ENCODE results near the gene RPL29.

Gene RPL29

DNA sequence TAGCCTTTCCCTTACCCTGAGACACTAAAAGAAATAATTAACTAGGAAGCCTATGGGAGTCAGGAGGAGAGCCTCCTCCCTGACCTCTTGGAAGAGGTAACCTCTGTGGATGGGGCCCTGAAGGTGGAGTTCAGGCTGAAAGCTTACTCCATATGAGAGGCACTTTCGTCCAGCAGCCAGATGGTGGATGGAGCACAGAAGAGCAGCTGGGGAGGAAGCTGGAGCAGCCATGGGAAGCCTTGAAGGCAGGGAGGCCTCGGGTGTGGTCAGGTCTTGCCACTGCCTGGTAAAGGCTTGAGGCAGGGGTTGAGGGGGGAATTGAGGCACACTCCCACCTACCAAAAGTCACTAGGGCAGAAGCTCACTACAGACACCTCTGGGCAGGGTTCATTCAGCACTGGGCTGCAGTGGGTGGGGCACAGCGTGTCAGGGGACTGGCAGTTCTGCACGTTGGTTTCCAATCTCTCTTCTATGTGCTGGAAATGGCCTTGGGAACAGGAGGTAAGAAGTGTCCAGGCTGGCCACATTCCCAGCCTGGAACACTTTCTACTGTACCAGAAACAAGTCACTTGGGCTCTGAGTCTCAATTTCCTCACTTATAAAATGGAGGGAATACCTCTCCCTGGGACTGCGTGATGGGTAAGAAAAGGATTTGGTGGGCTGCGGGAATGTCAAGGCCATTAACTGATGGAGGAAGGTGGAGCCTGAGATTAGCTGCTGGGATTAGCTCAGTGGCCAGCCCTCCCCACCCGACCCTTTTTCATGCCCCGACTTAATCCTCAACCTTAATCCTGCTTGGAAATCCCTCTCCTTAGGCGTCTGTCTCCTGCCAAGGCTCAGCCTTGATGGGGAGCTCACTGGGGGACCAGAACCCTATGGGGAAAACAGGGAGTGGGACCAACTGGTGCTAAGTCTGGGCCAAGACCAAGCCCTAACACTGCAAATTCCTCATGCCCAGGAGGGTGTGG lies 33.8 kb downstream of the RPL29 start:
- DNase-seq, result no peak

- DNase-seq, result no peak
Observed at GRCh38 chr3:51961011-51961410, 34.7 kb downstream of the RPL29 start.

DNA sequence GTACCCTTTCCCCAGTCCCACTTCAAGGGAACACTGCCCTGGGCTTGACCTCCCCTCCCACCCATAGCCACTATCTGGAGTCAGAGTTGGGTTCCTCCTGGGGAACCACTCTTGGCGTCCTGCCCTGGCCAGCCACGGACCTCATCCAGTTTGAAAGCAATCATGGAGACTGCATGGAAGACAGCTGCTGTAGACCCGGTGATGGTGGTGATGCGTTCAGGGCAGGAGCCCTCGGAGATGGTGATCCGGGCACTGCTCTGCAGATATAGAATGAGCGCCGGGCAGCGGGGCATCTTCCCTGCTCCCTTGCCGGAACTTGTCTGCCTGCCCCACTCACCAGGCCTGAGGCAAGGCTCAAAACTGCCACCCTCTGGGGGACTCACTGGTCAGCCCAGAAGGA lies 35.3 kb downstream of the RPL29 start:
- DNase-seq, result no peak

DNA sequence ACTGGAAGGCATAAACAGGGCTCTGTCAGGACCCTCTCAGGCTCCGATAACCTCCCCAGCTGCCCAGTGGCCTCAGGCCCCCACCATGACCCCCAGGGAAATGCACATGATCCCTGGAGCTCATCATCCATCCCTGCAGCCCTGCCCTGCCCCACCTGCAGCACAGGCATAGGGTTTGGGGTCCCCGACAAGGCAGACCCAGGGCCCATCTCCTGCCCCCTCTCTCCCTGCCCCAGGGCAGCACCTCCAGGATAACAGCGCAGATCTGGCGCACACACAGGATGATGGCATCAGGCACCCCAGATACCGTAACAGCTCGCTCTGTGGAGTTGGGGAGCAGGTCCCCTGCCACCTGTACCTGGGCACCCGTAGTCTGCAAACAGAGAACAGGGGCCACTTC lies 36.0 kb downstream of the RPL29 start:
- DNase-seq, result no peak

DNA sequence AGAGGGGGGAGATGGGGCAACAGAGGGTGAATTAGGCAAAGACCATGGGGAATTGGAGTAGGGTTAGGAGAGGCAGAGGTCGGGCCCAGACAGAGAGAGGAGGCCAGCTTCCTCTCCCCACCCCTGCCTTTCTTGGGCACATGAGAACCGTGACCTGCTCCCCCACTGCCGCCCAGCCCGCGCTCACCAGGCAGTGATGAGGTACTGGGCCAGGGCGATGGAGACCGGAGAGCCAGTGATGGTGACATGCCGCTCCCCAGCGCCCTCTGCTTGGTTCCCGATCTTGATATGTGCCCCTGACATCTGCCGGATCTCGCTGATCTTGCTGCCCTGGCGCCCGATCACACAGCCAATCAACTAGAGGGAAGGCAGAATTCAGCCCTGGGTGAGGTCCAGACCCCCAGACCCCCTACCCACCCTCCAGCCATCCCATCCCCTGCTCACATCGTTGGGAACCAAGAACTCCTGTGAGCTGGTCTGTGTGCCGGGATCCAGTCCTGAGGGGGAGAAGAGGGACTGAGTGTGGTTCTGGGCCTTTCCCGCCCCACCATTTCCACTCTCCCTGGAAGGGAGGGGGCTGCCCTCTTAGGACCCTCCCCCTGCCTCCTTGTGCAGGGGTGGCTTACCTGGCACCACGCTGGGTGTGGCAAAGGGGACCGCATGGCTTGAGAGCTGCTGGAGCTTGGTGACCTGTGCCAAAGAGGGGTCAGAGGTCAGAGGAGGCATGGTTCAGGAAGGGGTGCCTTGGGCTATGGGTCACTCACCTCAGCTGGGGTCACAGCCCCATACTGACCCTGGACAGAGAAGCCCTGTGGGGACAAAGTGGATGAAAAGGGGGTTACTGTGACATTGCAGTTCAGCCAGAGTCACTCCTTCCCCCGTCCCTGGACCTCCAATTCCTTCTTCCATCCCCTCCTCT lies 36.8 kb downstream of the RPL29 start:
- DNase-seq, result no peak

- DNase-seq, result no peak
Observed at GRCh38 chr3:51957520-51958205, 38.0 kb downstream of the RPL29 start.

DNA sequence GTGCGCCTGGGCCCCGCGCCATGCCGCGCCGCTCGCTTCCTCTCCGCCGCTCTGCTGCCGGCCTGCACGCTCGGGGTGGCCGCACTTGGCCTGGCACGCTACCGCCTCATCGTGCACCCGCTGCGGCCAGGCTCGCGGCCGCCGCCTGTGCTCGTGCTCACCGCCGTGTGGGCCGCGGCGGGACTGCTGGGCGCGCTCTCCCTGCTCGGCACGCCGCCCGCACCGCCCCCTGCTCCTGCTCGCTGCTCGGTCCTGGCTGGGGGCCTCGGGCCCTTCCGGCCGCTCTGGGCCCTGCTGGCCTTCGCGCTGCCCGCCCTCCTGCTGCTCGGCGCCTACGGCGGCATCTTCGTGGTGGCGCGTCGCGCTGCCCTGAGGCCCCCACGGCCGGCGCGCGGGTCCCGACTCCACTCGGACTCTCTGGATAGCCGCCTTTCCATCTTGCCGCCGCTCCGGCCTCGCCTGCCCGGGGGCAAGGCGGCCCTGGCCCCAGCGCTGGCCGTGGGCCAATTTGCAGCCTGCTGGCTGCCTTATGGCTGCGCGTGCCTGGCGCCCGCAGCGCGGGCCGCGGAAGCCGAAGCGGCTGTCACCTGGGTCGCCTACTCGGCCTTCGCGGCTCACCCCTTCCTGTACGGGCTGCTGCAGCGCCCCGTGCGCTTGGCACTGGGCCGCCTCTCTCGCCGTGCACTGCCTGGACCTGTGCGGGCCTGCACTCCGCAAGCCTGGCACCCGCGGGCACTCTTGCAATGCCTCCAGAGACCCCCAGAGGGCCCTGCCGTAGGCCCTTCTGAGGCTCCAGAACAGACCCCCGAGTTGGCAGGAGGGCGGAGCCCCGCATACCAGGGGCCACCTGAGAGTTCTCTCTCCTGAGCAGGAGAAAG lies 39.6 kb downstream of the RPL29 start:
- no peak for DNase-seq

DNA sequence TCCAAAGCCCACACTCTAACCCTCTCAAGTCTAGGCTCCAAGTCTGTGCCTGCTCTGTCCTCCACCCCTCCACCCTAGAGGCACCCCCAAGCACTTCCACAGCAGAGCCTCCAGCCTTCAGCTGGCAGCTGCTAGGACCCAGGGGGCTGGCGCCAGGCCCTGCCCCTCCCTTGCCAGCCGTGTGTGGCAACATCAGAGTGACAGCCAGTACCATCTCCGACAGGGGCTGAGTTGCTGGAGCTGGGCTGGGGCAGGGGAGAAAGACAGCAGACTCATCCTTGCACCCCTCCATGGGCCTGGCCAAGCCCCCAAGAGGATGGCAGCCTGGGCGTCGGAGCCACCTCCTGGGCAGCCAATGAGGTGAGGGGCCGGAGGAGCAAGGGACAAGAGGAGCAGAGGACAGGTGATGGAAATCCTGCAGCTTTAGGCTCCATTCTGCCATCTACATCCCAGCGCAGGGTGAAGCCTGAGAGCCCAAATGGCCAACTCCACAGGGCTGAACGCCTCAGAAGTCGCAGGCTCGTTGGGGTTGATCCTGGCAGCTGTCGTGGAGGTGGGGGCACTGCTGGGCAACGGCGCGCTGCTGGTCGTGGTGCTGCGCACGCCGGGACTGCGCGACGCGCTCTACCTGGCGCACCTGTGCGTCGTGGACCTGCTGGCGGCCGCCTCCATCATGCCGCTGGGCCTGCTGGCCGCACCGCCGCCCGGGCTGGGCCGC lies 40.4 kb downstream of the RPL29 start, which contains the start of gene GPR62:
Gene GPR62 (plus strand): TSS at position 207 of the 718 bp plus-strand sequence. CDS start 272 bp downstream, at position 479.
- DNase-seq, result no peak

DNA sequence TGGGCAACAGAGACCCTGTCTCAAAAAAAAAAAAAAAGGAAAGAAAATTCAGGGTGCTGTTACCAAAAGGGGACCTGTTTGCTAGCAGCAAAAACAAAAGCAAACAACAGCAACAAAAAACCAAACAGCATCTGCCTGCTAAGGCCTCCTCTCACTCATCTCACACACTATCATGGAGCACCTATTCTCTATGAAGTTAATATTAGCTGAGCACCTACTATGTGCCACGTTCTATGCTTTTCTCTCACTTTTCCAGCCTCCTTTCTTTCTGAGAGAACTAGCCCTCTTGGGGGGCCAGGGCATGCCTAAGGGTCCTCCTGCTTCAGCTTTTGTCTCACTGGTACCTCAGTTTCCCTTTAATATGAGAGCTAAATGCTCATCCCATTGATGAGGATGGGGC lies 41.0 kb downstream of the RPL29 start:
- DNase-seq, result no peak

DNA sequence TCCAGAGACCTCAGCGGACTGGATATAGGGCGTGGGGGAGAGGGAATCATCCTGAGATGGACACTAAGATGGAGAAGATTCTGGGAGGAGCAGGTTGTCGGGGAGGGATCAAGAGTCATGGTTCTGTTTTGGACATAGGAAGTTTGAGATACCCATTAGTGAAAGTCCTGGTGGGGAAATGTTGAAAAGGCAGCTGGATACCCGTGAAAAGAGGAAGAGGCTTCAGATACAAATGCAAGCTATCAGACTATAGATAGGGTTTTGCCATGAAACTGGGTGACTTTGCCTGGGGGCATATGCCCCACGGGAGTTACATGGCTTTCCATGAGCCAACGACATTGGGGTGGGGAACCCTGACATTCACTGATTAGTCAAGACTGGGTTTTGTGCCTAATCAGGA lies 41.6 kb downstream of the RPL29 start:
- DNase-seq, result peak; percentile 82 to 86

DNA sequence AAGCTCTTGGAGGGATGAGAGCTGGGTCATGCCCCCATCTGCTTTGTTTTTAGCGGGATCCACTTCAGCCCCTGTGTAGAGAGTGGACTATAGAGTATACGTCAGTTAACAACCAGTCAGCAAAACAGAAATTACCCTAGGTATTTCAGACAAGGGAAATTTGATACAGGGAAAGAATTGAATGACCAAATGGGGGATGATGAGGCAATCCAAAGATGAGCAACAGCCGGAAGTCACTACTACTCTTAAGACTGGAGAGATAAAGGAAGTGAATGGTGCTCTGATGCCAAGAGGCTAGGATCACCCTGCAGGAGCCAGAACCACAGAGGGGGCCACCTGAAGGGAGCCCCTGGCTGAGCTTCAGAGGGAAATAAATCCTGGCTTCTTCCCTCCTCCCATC lies 42.2 kb downstream of the RPL29 start:
- DNase-seq, result peak; percentile 78 to 80

- DNase-seq, result no peak
Observed at GRCh38 chr3:51950899-51951298, 44.8 kb downstream of the RPL29 start.

DNA sequence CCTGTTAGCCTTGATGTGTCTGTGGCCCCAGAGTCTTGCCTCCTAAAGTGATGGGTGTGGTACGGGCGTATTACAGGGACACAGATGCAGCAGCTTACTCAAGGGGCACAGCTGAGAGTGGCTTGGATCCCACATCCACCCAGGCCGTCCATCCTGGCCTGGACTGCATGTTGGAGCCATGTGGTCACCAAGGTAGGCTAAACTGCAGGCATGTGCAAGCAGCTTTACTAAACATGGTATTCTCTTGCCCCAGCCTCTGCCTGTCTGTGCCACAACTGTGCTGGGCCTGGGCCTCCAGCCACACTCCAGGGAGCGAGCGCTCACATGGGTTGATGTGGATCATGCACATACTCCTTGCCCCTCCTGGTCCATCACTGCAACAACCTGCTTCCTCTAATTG lies 46.6 kb downstream of the RPL29 start:
- no peak for DNase-seq

DNA sequence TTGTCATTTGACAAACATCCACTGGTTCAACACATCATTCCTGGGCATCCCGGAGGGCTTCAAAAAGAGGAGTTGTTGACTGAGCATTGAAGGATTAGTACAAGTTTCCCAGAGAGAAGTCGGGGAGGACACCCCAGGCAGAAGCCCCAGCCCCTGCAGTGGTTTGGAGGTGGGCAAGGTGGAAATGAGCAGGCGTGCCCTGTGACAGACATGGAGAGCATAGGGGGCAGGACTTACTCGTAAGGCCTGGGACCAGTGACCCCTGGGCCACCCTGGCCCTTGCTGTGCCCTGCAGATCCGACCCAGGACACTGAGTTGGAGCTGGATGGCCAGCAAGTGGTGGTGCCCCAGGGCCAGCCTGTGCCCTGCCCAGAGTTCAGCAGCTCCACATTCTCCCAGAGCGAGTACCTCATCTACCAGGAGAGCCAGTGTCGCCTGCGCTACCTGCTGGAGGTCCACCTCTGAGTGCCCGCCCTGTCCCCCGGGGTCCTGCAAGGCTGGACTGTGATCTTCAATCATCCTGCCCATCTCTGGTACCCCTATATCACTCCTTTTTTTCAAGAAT lies 47.6 kb downstream of the RPL29 start:
- no peak for DNase-seq

DNA sequence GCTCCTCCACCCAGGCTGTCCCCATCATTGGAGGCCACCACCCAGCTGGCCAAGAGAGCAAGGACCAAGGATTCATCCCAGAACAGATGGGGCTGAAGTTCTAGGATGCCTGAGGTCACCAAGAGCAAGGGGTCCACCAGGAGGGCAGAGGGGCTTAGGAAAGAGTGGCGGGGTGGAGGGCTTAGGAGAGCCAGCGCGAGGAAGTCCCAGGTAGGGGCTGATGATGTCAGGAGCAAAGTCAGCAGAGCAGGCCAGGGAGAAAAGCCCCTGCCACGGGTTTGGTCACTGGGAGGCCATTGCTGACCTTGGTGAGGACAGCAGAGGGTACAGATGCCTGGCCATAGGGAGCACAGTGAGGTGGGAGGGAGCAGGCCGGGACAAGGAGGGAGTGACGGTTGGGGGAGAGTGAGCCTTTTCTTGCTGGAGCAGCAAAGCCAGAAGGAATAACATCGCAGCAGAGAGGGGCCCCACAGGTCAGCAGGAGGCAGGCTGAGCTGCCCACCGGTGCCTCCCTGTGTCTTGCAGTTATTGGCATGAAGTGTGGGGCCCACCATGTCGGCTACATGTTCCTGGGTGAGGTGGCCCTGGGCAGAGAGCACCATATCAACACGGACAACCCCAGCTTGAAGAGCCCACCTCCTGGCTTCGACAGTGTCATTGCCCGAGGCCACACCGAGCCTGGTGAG lies 48.3 kb downstream of the RPL29 start:
- no peak for DNase-seq

DNA sequence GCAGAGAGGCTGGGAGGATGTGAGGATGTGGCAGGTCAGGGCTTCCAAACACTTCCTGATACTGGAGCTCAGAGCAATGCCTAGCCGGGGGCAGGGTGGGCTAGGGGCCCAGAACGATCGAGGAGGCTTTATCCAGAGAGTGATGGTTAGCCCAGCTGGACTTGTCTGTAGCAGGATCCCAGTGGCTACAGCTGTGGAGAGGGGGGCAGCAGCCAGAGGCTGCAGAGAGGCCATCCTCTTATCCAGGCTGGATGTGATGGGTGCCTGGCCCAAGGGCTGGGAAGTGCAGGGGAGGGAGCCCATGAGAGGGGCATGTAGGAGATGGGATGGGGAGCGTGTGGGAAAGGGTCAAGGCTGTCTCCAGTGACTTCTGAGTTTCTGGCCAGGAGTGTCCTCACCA lies 48.9 kb downstream of the RPL29 start:
- DNase-seq, result no peak

DNA sequence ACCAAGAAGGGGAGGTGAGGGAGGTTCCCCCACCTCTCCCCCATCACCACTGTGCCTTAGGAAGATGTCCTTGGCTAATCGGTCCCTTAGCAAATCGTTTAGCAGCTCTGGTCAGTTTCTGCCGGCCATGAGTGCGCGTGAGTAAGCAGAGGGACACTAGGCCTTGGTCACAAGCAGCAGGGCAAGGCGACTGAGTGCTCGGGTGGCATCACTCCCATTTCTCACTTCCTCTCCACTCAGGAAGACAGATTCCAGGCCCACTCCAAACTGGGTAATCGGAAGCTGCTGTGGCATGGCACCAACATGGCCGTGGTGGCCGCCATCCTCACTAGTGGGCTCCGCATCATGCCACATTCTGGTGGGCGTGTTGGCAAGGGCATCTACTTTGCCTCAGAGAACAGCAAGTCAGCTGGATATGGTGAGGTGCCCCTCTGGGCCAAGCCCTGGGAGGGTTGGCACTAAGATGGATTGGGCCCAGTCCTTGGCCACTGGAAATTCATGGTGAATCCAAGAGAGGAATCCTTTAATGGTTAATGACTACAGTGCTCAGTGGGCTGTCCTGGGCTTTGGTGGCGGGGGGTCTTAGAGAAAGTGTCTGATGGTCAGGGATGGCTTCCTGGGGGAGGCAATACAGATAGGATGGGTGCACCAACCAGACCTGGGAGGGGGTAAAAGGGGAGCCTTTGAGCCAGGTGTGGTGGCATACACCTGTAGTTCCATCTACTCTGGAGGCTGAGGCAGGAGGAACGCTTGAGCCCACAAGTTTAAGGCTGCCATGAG lies 49.6 kb downstream of the RPL29 start:
- DNase-seq, result no peak

- no peak for DNase-seq
Observed at GRCh38 chr3:51945031-51945840, 50.5 kb downstream of the RPL29 start.
